ENCODE measurements around the gene RBM38.
A peak's percentile ranks its signal among the peaks of the same experiment; 100 is the strongest.

Gene RBM38

DNA sequence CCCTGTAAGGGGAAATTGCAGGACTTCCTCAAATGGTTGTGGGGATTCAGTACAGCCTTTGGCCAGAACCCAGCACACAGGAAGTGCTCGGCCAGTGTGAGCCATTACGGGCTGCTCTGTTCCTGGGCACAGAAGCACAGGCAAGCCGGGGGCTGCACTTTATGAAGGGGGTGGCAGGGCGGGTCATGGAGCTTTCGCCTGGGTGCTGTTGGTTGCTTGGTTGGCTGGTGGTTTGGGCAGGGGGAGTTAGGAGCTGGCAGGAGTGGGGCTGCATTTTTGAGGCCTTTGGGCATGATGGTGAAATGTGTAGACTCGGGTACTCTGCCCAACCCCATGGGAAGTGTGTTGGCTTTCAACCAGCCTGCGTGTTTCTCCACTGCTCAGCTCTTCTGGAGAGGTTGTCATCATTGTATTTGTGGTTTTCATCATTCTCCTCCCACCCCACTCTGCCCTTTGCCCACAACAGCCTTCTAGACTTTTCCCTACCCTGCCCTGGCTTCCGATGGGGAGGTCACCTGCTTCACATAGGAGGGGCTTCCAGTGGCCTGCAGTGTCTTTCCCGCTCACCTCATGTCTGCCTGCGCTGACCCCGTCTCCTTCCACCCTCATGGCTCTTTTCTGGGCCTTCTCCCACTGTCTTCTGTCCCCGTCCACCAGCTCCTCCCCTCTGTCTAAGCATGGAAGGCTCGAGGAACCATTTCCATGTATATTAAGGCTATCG, 16.1 kb upstream of the RBM38 start:
- DNase-seq (ENCODE audit: low spot score), result no peak
- FAIRE-seq, result no peak

DNA sequence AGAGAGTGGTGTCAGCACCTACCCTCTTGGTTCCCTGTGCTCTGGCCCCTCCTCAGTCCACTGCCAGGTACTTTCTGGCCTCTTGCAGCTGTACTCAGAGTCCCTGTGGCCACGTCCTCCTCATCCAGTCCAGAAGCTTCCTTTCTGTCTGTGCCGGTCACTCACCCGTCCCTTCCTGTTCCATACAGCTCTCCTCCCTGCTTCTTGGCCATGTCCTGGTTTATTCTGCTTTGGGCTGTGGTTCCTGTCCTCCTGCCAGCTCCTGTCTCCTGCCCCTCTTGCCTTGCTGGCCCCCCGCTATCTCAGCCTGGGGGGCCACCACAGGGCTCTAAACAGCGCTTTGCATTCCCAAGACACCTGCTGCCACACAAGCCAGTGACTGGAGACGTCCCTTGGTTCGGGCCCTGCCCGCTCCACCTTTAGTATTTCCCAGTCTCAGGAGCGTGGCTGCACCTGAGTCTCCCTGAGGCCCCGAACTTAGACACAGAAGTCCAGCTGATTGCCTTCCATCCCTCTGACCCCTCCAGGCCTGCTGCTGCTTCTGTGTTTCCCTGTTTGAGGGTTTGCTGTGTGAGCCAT, 15.5 kb upstream of the RBM38 start:
- DNase-seq (ENCODE audit: low spot score), result no peak
- no peak for FAIRE-seq

DNA sequence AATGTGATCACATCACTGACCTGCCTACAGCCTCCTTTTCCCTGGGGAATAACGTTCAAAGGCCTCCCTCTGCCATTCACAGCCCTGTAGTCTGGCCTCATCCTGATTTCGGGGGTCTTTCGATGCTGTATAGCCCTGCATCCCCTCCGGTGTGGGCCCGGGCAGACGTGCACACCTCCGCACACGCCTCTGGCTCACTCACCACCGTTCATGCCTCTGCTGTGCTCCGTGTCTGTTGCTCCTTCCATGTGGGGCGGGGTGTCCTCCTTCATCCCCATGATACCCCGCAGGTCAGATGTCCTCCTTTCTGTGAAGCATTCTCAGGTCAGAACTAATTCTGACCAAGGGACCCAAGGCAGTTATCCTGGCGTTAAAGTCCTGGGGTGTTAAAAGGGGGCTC, 13.8 kb upstream of the RBM38 start:
- no peak for FAIRE-seq

DNA sequence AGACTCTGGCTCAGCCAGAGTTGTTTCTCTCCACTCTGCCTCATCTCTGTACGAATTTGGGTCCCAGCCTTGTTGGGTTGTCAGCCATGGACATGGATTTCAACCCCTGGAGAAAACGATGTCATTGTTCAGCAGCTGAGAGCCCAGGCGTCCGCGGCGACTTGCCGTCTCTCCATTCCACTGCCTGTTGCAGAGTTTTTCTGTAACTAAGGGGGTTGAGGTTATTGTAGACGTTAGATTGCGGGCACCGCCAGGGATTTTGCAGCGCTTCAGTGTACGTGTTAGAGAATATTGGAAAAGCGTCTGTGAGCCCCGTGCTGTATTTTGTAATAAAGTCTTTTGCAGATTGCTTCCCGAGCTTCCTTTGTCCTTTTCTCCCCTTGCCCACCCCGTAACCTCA, 13.1 kb upstream of the RBM38 start:
- DNase-seq (ENCODE audit: low spot score) (no peak), FAIRE-seq (no peak)

More for the DNA sequence above, 13.8 kb upstream of the RBM38 start:
- DNase-seq (ENCODE audit: low spot score), result no peak

DNA sequence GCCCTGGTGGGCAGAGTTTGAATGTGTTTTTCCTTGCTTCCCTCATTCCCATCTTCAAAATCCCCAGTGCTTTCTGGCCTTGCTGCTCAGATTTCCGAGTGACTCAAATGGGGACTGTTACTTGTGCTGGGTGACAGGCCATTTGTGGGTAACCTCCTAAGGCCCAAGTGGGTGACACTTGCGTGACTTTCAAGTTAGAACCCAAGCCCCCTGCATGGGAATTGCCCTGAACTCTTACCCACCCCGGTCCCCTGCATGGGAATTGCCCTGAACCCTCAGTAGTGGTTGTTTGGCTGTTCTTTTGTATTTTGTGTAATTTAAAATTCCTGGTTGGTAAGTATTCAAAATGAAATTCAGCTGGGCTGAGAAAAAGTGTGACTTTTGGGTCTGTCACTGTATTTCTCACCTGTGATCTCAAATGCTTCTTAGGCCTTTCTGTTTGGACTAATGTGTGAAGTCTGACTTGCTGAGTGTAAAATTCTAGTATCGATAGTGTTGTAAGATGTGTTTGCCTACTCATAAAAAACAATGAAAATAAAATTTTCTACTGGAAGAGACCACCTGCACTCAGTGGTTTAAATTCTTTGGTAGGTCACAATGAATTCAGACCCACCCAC, 12.4 kb upstream of the RBM38 start:
- no peak for DNase-seq (ENCODE audit: low spot score)
- no peak for FAIRE-seq

DNA sequence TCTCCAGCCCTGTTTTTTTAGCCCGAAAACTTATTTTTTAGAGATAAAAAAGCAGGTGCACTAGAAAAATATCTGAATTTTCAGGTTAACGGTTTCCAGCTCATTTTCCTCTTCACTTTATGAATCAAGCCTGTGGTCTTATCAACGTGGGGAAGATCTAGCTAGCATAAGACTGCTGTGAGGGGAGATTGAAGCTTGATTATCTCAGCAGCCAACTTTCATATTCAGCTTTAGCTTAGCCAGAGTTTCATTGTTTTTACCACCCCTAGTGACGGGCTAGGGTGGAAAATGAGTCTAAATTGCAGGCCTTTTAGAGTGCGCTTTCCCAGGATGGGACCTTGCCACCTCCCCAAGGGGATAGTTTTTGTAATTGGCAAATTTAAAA, 11.9 kb upstream of the RBM38 start:
- no peak for FAIRE-seq
- no peak for DNase-seq (ENCODE audit: low spot score)

DNA sequence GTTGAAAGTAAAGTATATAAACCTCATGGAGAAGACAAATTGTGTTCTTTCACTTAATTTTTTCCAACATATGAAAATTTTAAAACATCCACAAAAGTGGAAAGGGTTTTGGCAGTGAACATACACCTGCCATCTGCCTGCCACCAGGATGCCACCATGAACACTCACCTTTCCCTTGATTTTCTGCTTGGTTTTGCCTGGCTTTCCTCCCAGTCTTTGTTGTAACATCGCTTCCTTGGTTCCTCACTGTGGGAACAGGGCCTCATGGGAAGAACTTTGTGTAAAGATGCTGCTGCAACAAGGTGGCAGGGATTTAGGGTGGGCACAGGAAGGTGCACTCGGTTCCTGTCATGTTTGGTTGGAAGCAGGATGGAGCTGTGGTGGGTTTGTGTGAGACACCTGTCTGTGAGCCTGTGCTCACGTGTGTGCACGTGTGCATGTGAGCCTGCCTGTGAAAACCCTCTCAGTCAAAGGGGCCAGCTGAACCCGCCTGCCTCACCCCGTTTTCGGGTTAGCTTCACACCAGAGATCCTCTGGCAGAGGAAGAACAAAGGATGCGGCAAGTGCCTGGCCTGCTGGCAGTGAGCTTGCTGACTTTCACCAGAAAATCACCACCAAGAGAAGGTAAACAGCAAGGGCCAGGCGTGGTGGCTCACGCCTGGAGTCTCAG, 11.0 kb upstream of the RBM38 start:
- FAIRE-seq (no peak), DNase-seq (ENCODE audit: low spot score) (no peak)

DNA sequence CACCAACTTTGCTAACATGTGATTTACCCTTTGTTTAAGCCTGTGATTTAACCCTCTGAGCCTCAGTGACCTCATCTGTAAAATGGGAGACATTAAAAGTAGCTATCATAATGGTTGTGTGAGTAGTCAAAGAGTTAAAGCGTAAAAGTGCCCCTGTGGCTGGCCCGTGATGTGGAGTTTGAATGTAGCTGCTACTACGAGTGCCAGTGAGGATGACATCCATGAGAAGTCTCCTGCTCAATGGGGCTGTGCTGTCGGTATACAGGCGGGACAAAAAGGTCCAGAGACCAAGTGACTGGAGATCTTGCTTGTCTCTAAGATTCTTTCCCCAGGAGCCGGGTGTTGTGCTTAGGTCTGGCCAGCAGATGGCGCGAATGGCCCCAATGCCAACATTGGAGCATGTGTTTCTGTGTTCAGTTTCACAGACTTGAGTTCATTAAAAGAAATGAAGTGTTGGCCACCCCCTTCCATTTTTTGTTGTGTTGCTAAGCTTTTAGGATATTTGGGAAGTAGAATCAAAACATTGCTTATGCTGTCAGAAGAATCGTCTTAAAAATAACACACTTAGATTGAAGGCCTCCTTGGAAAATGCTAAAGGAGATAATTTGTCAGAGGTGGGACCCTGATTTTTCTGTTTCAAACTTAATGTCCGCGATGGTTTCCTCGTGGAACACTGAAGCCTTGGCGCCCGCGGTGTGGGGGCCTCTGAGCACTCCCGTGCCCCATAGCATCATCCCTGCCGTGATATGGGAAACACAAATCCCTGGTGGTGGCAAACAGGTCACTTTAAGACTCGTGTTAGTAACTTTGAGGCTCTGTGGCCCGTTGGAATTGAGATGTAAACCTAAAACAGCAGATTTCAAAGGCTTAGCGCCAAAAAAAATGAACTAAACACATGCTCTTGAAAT, 9.3 kb upstream of the RBM38 start:
- FAIRE-seq, result peak; percentile 53
- DNase-seq (ENCODE audit: low spot score), result peak; percentile 53

DNA sequence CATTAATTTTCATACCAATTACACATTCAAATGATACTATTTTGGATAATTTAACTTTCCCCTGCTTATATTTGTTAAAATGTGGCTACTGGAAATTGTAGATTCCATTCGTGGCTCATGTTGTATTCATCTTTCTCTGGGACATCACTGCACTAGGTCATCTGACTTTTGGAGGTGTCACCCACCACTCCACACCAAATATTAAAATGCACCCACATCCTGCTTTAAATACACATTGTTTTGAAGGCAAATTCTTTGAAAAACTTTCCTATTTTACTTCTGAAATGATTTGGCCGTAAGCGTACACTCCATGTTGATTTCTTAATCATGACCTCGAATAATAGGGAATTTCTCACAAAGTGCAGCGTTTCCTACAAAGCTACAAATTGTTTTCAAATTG, 8.7 kb upstream of the RBM38 start:
- DNase-seq (ENCODE audit: low spot score) (no peak), FAIRE-seq (no peak)

DNA sequence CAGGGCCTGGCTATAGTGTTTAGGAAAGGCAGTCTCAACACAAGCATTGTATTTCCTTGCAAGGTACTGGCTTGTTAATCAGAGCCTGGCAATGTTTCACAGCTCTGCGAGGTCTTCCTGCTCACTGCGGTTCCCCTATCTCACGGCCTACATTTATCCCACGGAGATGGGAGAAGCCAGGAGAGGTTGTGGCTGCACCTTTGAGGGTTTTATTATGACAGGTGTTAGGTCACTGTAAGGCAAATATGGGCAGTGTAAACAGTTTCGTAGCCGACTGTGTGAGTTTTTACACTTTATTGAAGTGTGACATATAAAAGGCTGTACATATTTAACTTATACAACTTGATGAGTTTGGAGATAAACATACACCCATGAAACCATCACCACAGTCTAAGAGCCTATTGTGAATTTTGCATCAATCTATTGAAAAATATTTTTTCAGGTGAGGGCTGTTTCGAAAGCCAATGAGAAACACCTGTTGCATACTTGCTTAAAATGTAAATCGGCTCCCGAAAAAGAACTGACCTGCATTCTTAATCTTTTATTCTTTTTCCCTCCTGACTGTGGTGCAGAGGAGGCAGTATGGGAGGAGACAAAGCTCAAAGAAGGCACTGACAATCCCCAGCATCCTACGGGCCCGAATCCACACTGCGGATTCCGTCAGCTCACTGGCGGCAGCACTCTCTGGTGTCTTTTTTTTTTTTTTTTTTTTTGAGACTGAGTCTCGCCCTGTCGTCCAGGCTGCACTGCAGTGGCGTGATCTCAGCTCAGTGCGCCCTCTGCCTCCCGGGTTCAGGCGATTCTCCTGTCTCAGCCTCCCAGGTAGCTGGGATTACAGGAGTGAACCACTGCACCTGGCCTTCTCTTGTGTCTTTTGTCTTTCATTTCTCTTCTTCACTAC, 7.5 kb upstream of the RBM38 start:
- FAIRE-seq (no peak), DNase-seq (ENCODE audit: low spot score) (no peak)

DNA sequence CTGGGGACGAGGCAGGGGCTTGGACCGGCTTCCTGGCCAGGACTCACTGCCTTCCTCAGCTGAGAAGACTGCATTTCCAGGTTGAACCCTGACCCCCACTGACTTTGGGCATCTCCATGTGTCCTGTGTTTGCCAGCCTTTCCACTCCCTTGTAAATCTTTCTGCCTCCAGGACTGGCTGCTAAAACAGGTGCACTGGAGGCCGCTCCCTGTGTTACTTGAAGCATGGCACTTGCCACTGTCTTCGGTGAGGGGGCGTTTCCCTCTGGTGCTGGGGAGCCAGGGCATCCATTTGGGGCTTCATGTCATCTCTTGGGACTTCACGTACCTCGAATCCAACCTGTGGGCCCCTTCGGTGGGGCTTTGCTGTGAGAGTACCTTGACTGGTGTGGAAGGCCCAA, 6.7 kb upstream of the RBM38 start:
- DNase-seq (ENCODE audit: low spot score) (no peak), FAIRE-seq (no peak)

DNA sequence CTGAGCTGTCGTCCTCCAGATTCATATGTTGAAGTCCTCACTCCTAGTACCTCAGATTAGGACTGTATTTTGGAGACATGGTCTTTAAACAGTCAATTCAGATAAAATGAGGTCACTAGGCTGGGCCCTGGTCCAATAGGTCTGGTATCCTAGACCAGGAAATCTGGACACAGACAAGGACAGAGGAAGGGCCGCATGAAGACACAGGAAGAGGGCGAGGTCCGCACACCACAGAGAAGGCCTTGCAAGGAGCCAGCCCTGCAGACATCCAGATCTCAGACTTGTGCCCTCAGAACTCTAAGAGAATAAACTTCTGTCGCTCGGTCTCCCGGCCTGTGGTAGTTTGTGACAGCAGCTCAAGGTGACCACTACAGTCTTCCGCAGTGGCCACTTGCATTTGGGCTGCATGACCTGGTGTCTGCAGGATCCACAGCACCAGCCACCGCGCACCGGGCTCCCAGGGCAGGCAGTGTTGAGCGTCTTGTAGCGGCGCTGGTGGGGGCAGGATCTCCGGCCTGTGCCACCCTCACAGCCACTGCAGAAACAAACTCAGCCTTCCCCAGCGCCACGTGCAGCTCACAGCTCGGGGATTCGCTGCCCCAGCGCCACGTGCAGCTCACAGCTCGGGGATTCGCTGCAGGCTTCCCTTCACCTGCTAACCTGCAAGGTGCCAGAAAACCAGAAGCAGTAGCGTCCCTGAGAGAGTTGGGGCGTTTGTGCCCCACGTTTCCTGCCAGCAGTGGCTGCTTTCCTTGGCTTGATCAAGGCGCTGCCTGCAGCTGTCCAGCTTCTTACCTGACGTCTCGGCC, 6.0 kb upstream of the RBM38 start:
- no peak for FAIRE-seq
- DNase-seq (ENCODE audit: low spot score), result no peak

DNA sequence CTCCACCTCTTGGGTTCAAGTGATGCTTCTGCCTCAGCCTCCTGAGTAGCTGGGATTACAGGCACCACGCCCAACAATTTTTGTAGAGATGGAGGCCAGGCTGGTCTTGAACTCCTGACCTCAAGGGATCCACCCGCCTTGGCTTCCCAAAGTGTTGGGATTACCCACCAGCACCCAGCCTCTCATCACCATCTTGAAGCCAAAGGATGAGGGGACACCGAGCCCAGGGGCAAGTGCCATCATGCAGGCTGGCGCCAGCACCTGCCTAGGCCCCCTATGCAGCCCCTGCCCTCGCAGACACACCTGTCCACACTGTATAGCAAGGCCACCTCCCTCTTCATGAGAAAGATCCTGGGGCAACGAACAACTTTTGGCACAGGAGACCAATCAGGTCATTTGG, 5.3 kb upstream of the RBM38 start:
- no peak for FAIRE-seq
- DNase-seq (ENCODE audit: low spot score), result no peak

DNA sequence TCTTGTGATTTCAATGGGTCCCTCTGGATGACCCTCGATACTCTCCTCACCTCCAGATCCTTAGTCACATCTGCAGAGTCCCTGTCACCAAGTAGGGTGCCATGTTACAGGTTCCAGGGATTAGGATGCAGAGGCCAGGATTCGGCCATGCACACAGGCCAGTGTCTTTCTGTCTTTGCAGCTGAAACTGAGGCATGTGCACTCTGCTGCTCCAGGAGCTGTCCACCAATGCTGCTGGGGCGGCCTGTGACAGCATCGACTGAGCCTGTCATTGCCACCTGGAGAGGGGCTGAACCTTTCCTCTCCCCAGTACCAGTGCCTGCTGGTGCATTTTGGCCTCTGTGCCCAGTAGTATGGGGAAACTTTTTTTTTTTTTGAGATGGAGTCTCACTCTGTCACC, 4.4 kb upstream of the RBM38 start:
- FAIRE-seq (no peak), DNase-seq (ENCODE audit: low spot score) (no peak)

DNA sequence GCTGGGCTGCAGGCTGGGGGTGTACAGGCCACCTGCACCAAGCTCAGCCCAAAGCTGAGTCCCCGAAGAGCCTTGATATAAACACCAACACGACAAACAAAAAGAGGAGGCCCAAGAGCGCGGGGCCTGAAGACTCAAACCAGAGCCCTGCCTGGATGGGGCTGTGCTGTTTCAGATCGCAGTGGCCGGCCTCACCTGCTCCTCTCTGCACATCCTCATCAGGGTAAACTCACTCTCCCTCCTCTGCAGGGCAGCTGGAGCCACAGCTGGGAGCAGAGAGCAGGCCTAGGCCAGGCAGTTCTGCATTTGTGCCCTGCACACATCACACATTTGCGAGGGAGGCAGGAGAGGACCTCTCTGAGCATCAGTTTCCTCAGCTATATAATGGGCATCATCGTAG, 3.7 kb upstream of the RBM38 start:
- DNase-seq (ENCODE audit: low spot score), result no peak
- no peak for FAIRE-seq

DNA sequence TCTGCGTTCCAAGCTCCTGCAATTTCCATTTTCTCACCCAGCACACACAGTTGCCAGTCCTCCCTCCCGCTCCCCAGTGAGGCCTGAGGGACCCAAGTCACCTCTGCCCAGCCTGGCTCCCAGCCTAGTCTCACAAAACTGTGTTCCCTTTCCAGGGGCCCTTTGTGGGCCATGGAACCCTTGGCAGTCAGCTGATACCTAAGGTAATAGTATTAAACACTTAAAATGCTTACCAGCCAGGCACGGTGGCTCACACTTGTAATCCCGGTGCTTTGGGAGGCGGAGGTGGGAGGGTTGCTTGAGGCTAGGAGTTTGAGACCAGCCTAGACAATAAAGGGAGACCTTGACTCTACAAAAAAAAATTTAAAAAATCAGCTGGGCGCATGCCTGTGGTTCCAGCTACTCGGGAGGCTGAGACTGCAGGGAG, 3.2 kb upstream of the RBM38 start:
- DNase-seq (ENCODE audit: low spot score), result no peak
- FAIRE-seq, result no peak

DNA sequence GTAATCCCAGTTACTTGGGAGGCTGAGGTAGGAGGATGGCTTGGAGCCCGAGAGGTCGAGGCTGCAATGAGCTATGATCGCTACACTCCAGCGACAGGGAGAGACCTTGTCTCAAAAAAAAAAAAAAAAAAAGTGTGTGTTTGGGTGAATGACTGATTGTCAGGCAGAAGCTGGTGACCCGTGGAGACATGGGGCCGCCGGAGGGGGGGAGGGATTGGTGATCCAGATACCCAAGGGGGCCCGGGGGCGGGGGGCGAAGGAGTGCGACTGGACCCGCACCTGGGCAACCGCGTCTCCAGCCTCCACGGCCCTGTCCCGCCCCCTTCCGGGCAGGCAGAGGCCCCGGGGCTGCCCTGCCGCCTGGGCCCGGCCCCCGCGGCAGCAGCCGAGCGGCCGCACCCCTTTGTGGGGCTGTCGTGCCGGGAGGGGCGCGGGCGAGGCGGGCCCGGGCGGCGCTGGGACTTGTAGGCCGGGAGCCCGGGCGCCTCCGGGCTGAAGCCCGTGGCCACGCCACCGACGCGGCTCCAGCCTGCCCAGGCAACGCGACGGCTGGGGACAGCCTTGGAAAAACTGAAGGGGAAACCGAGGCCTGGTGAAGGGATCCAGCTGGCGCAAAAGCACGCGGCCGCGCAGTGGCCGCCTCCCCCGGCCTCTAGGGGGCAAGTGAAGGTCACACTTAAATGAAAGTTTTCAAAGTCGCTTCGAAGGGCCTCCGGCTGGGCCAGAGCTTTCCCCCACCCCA, 2.1 kb upstream of the RBM38 start:
- no peak for FAIRE-seq
- peak; percentile 21 for DNase-seq (ENCODE audit: low spot score)

DNA sequence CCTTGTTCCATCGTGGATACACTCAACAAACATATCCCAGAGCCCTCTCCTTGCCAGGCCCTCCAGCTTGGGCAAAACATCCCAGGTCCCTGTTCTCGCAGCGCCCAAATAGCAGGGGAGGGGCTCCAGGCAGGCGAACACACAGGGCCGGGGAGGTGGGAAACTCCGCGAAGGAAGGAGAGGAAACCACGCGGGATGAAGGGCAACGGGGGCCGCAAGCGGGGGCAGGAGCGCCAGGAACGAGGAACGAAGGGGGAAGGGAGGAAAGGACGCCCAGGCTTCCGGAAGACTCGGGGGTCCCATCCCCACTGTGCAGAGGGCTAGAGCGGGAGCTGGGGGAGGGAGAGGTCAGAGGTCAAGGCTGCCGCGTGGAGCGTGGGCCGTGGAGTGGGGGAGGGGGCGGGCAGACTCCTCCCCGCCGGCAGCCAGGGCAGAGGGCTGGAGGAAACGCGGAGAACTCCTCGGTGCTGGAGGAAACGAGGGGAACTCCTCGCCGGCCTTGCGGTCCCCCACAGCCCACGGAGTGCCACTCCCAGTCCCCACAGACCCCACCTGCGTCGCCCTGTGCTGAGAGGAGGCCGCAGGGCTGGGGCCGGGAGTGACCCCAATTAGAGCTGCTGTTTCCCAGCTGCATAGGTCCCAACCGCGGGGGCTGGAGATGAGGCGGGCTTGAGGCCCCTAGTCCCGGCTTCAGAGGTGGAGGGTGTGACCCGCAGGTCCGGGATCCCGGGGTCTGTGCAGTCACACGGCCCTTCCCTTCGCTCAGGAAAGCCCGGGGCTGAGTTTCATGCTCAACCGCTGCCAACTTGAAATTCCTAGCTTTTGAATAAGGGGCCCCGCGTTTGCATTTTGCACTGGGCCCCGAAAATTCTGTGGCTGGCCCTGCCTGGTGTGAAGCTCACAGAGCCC, 1.2 kb upstream of the RBM38 start:
- FAIRE-seq (no peak), DNase-seq (ENCODE audit: low spot score) (no peak)

All from RCC 7860 (cell line).